HepG2 (cell line): Measurements from ENCODE around the gene NAPG. TPM values are rescaled to one million over a fixed set of nuclear protein-coding genes. Genes with fewer than 3 reads are reported as not detected.
"Not testable (repeated sequence)": the region's sequence is repeated elsewhere in the genome, so short reads cannot be mapped to it uniquely, and the experiment has no call there.

Source experiments
- ATAC-seq: fragments of 200-7000 bp; cut with Tn5 transposase; 3 replicates; pipeline ENCODE4 v1.9.1; 2020; ENCODE audit warnings: mild to moderate bottlenecking, moderate library complexity
- BruUV-seq: library from RNA; stranded (reverse); fragments of 400-500 nt; replicated peaks from 2 replicates; lab custom pipeline; 2021; lab: Mats Ljungman, UMichigan
- CTCF ChIA-PET: fragments of 300-600 bp; formaldehyde crosslinking; extraction: SDS; loops from one replicate; lab custom pipeline; 2021; ENCODE audit warnings: low total read pairs, inconsistent platforms, low intra/inter-chr PET ratio; lab: Yijun Ruan, JAX
- POLR2A ChIA-PET: fragments of 350-600 bp; sonication (Branson Sonifier 250); formaldehyde crosslinking; loops from one replicate; lab custom pipeline; 2020; ENCODE audit warnings: antibody characterized with exemption, inconsistent platforms; lab: Yijun Ruan, JAX
- DNase-seq: peaks from one replicate; pipeline ENCODE4 v3.0.0-alpha.2; 2015; ENCODE audit warnings: low spot score
- FAIRE-seq: peaks from 3 replicates; lab custom pipeline; 2011; peaks lifted over from hg19 to GRCh38; lab: Jason Lieb, UNC
- H2AFZ ChIP-seq: one replicate; pipeline ENCODE4 v1.6.1; 2011; ENCODE audit warnings: low read length, inconsistent platforms
- H3K27ac ChIP-seq: fragments of 300-600 bp; 3 replicates; pipeline ENCODE4 v1.8.0; 2011; ENCODE audit warnings: mixed run types, mild to moderate bottlenecking, mixed read lengths, low read length, inconsistent platforms; ENCODE audit not compliant: insufficient read depth; ENCODE audit errors: extremely low read length
- H3K27me3 ChIP-seq, 2 experiments: fragments of 200-600 bp in 1 of 2; 2 replicates in 1 of 2; 3 replicates in 1 of 2; pipeline versions ENCODE4 v1.6.0 to v1.8.0; 2011; ENCODE audit warnings: low read length in 2 of 2, mild to moderate bottlenecking in 2 of 2, moderate library complexity in 2 of 2, inconsistent platforms in 1 of 2; ENCODE audit not compliant: insufficient read depth in 2 of 2, control insufficient read depth in 1 of 2
- H3K36me3 ChIP-seq, 2 experiments: fragments of 200-600 bp in 1 of 2; replicated peaks in 1 of 2; 2 replicates in 1 of 2; 3 replicates in 1 of 2; pipeline versions ENCODE4 v1.5.1 to v1.8.0; 2011; ENCODE audit warnings: low read length in 2 of 2, inconsistent platforms in 1 of 2; ENCODE audit not compliant: insufficient read depth in 2 of 2, control insufficient read depth in 1 of 2
- H3K4me1 ChIP-seq: 2 replicates; pipeline ENCODE4 v1.5.1; 2012; ENCODE audit warnings: low read length, inconsistent platforms; ENCODE audit not compliant: insufficient read depth
- H3K4me2 ChIP-seq: 2 replicates; pipeline ENCODE4 v1.6.0; 2011; ENCODE audit warnings: low read depth, low read length, inconsistent platforms
- H3K4me3 ChIP-seq, 3 experiments: fragments of 200-600 bp in 1 of 3; sonication (generic), shearing (Covaris generic) in 1 of 3; replicated peaks in 1 of 3; 2 replicates each; pipeline ENCODE4 v1.5.1; 2011 to 2016; ENCODE audit warnings: low read length in 3 of 3, inconsistent platforms in 2 of 3, low read depth in 2 of 3, mild to moderate bottlenecking in 2 of 3, control low read depth in 1 of 3, mixed read lengths in 1 of 3; ENCODE audit not compliant: insufficient read depth in 1 of 3
- H3K79me2 ChIP-seq: one replicate; pipeline ENCODE4 v1.6.1; 2011; ENCODE audit warnings: low read length, inconsistent platforms; ENCODE audit not compliant: insufficient read depth
- H3K9ac ChIP-seq: 2 replicates; pipeline ENCODE4 v1.6.0; 2011; ENCODE audit warnings: mild to moderate bottlenecking, low read depth, low read length, inconsistent platforms; ENCODE audit not compliant: insufficient read depth
- H3K9me3 ChIP-seq: 2 replicates; pipeline ENCODE4 v1.5.1; 2012; ENCODE audit warnings: mild to moderate bottlenecking, low read length
- H4K20me1 ChIP-seq: 2 replicates; pipeline ENCODE4 v1.6.0; 2011; ENCODE audit warnings: inconsistent platforms, mild to moderate bottlenecking, low read length, moderate library complexity; ENCODE audit not compliant: insufficient read depth
- ETV5 ChIP-seq: IDR thresholded peaks from 2 replicates; pipeline ENCODE4 v1.6.1; 2018; ENCODE audit warnings: missing biosample characterization, missing genetic modification reagents, inconsistent platforms, borderline replicate concordance
- FOXA3 ChIP-seq: IDR thresholded peaks from 2 replicates; pipeline ENCODE4 v1.6.1; 2016; ENCODE audit warnings: missing genetic modification reagents, missing compliant biosample characterization
- HOXA3 ChIP-seq: sonication (generic); formaldehyde crosslinking; IDR thresholded peaks from 2 replicates; pipeline ENCODE4 v1.5.0; 2020; ENCODE audit warnings: missing genetic modification reagents
- MYC ChIP-seq: sonication (generic); formaldehyde crosslinking; IDR thresholded peaks from 2 replicates; pipeline ENCODE4 v1.9.0; 2021; ENCODE audit warnings: missing genetic modification reagents, borderline replicate concordance
- PATZ1 ChIP-seq: sonication (generic); formaldehyde crosslinking; IDR thresholded peaks from 2 replicates; pipeline ENCODE4 v1.4.0; 2020; ENCODE audit warnings: missing genetic modification reagents
- PAXIP1 ChIP-seq: sonication (generic); formaldehyde crosslinking; conservative IDR thresholded peaks from 2 replicates; pipeline ENCODE4 v1.4.0; 2020; ENCODE audit warnings: mild to moderate bottlenecking, missing genetic modification reagents, moderate library complexity
- RARA ChIP-seq: IDR thresholded peaks from 2 replicates; pipeline ENCODE4 v1.6.1; 2016; ENCODE audit warnings: missing genetic modification reagents, missing compliant biosample characterization
- STAG1 ChIP-seq: sonication (generic); formaldehyde crosslinking; IDR thresholded peaks from 2 replicates; pipeline ENCODE4 v1.4.0; 2020; ENCODE audit warnings: missing genetic modification reagents
- ZBTB7B ChIP-seq: sonication (generic); formaldehyde crosslinking; IDR thresholded peaks from 2 replicates; pipeline ENCODE4 v1.4.0; 2020; ENCODE audit warnings: missing genetic modification reagents
- ZNF292 ChIP-seq: sonication (generic); formaldehyde crosslinking; IDR thresholded peaks from 2 replicates; pipeline ENCODE4 v1.8.1; 2022; ENCODE audit warnings: mild to moderate bottlenecking, low read depth, missing genetic modification reagents, borderline replicate concordance
- WGBS: methylation state at CpG from one replicate; pipeline ENCODE4 v1.1.6; 2017; ENCODE audit warnings: low lambda C conversion rate; 5-methylcytosine and 5-hydroxymethylcytosine counted together
- in situ Hi-C: cut with HindIII; loops from 2 replicates; pipeline ENCODE4 v1.10.0; 2017; ENCODE audit warnings: low pct_unique_long_range_greater_than_20kb; ENCODE audit not compliant: extremely low pct_ligation_motif_present
- intact Hi-C: fragments of 100-400 bp; cut with micrococcal nuclease; formaldehyde crosslinking; loops from one replicate; pipeline ENCODE4 v1.10.0; 2022; ENCODE audit not compliant: unreplicated experiment
- polyA plus RNA-seq, 8 experiments: library from polyadenylated mRNA; depleted of rRNA in 3 of 8; stranded (reverse) in 7 of 8; unstranded in 1 of 8; fragments of >200 nt; fragmentation: Illumina TruSeq in 4 of 8; extraction: Trizol in 4 of 8; gene quantifications; 2 replicates each; pipeline versions ENCODE4 v1.2.1 to v1.2.3, GENCODE V29; 2011 to 2016; ENCODE audit warnings: low read depth in 4 of 8, missing spikeins in 1 of 8, mixed read lengths in 1 of 8; ENCODE audit not compliant: insufficient read depth in 1 of 8
- total RNA-seq, 5 experiments: library from RNA; depleted of rRNA; stranded (reverse); fragments of >200 nt; fragmentation: Illumina TruSeq; extraction: Trizol; gene quantifications; 2 replicates each; pipeline ENCODE4 v1.2.3, GENCODE V29; 2016; ENCODE audit warnings: low read depth in 1 of 5
- TF ChIP-seq, protein P1 (sequence below): sonication (generic); formaldehyde crosslinking; IDR thresholded peaks from 2 replicates; pipeline ENCODE4 v1.5.0; 2020; ENCODE audit warnings: mild to moderate bottlenecking, missing genetic modification reagents, moderate library complexity
- TF ChIP-seq, protein P2 (sequence below): sonication (generic); formaldehyde crosslinking; IDR thresholded peaks from 2 replicates; pipeline ENCODE4 v1.4.0; 2020; ENCODE audit warnings: missing genetic modification reagents

Gene NAPG
- total and polyA plus RNA-seq, 2 of the 13 experiments (the other 11 are each of a cell fraction or from before 2014, with no cell fraction given): 19.8 to 34.4 TPM

GRCh38 chr18:10577842-10578572 lies 52.2 kb downstream of the NAPG start:
- BruUV-seq, H3K79me2 ChIP-seq, DNase-seq, POLR2A ChIA-PET, CTCF ChIA-PET, H3K4me2 ChIP-seq, H4K20me1 ChIP-seq, H3K9ac ChIP-seq, H3K27ac ChIP-seq, H3K4me3 ChIP-seq, H3K27me3 ChIP-seq, intact Hi-C loops, in situ Hi-C loops, H3K9me3 ChIP-seq, H2AFZ ChIP-seq, FAIRE-seq, H3K36me3 ChIP-seq, ATAC-seq: not testable (repeated sequence)
- H3K4me1 ChIP-seq: peaks cover 16% of the 10 kb centered on the region
- 77% methylated on average over 12 of the region's 25 CpGs for WGBS
- TF ChIP-seq PATZ1 (CRISPR knock-in tag): peak; percentile 25; the same call in 1 of the 2 replicates
- peak; percentile 40; the same call in 1 of the 2 replicates for TF ChIP-seq ETV5 (CRISPR knock-in tag)
- peak; percentile 30; the same call in 1 of the 2 replicates for TF ChIP-seq PAXIP1 (CRISPR knock-in tag)
- TF ChIP-seq FOXA3 (CRISPR knock-in tag): peak; percentile 89
- TF ChIP-seq, protein P1, sequence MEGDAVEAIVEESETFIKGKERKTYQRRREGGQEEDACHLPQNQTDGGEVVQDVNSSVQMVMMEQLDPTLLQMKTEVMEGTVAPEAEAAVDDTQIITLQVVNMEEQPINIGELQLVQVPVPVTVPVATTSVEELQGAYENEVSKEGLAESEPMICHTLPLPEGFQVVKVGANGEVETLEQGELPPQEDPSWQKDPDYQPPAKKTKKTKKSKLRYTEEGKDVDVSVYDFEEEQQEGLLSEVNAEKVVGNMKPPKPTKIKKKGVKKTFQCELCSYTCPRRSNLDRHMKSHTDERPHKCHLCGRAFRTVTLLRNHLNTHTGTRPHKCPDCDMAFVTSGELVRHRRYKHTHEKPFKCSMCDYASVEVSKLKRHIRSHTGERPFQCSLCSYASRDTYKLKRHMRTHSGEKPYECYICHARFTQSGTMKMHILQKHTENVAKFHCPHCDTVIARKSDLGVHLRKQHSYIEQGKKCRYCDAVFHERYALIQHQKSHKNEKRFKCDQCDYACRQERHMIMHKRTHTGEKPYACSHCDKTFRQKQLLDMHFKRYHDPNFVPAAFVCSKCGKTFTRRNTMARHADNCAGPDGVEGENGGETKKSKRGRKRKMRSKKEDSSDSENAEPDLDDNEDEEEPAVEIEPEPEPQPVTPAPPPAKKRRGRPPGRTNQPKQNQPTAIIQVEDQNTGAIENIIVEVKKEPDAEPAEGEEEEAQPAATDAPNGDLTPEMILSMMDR (CRISPR knock-in tag): 0 out of 2 replicates have a peak, but pooled peaks have one; percentile 10
- TF ChIP-seq ZNF292 (CRISPR knock-in tag): peak; percentile 61; the same call in 1 of the 2 replicates
- TF ChIP-seq STAG1 (CRISPR knock-in tag): 0 out of 2 replicates have a peak, but pooled peaks have one; percentile 9
- 0 out of 2 replicates have a peak, but pooled peaks have one; percentile 33 for TF ChIP-seq RARA (CRISPR knock-in tag)
- TF ChIP-seq, protein P2, sequence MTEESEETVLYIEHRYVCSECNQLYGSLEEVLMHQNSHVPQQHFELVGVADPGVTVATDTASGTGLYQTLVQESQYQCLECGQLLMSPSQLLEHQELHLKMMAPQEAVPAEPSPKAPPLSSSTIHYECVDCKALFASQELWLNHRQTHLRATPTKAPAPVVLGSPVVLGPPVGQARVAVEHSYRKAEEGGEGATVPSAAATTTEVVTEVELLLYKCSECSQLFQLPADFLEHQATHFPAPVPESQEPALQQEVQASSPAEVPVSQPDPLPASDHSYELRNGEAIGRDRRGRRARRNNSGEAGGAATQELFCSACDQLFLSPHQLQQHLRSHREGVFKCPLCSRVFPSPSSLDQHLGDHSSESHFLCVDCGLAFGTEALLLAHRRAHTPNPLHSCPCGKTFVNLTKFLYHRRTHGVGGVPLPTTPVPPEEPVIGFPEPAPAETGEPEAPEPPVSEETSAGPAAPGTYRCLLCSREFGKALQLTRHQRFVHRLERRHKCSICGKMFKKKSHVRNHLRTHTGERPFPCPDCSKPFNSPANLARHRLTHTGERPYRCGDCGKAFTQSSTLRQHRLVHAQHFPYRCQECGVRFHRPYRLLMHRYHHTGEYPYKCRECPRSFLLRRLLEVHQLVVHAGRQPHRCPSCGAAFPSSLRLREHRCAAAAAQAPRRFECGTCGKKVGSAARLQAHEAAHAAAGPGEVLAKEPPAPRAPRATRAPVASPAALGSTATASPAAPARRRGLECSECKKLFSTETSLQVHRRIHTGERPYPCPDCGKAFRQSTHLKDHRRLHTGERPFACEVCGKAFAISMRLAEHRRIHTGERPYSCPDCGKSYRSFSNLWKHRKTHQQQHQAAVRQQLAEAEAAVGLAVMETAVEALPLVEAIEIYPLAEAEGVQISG (CRISPR knock-in tag): 0 out of 2 replicates have a peak, but pooled peaks have one; percentile 23
- TF ChIP-seq ZBTB7B: 0 out of 2 replicates have a peak, but pooled peaks have one; percentile 34
- TF ChIP-seq MYC (CRISPR knock-in tag): peak; percentile 29; the same call in 1 of the 2 replicates
- peak; percentile 83 for TF ChIP-seq HOXA3 (CRISPR knock-in tag)
